GM12878 (cell line): Measurements from ENCODE around the gene IRAG1. TPM values are rescaled to one million over a fixed set of nuclear protein-coding genes. Genes with fewer than 3 reads are reported as not detected.

Experiments used
- ATAC-seq: fragments of 200-7000 bp; cut with Tn5 transposase; 3 replicates; pipeline ENCODE4 v1.9.1; 2020; ENCODE audit warnings: mild to moderate bottlenecking, moderate library complexity
- BruUV-seq: library from RNA; stranded (reverse); fragments of 400-500 nt; replicated peaks from 2 replicates; lab custom pipeline; 2021; lab: Mats Ljungman, UMichigan
- CTCF ChIA-PET: fragments of 300-600 bp; sonication (Branson Sonifier 250); formaldehyde crosslinking; extraction: SDS; loops from one replicate; lab custom pipeline; 2021; ENCODE audit warnings: inconsistent platforms; lab: Yijun Ruan, JAX
- POLR2A ChIA-PET: fragments of 350-600 bp; formaldehyde crosslinking; extraction: SDS; loops from one replicate; lab custom pipeline; 2021; ENCODE audit warnings: inconsistent platforms; lab: Charles Lee
- RAD21 ChIA-PET: fragments of 300-600 bp; sonication (Branson Sonifier 250); formaldehyde crosslinking; loops from one replicate; lab custom pipeline; 2023; ENCODE audit warnings: antibody characterized with exemption; ENCODE audit not compliant: unreplicated experiment; lab: Charles Lee
- SMC1A ChIA-PET: fragments of 300-600 bp; sonication (Branson Sonifier 250); formaldehyde crosslinking; loops from one replicate; lab custom pipeline; 2023; ENCODE audit not compliant: unreplicated experiment, uncharacterized antibody; lab: Charles Lee
- DNase-seq: peaks from one replicate; pipeline ENCODE4 v3.0.0-alpha.2; 2011; ENCODE audit warnings: low read depth, low spot score
- FAIRE-seq: peaks from 3 replicates; lab custom pipeline; 2011; peaks lifted over from hg19 to GRCh38; lab: Jason Lieb, UNC
- H2AFZ ChIP-seq: 2 replicates; pipeline ENCODE4 v1.6.0; 2011; ENCODE audit warnings: low read depth, low read length, control low read depth; ENCODE audit not compliant: control insufficient read depth
- H3K27ac ChIP-seq: 2 replicates; pipeline ENCODE4 v1.5.1; 2011; ENCODE audit warnings: control low read depth; ENCODE audit not compliant: control insufficient read depth, insufficient read depth
- H3K27me3 ChIP-seq, 2 experiments: replicated peaks in 1 of 2; 2 replicates each; pipeline versions ENCODE4 v1.6.0 to v1.6.1; 2011; ENCODE audit warnings: low read length in 1 of 2; ENCODE audit not compliant: control insufficient read depth in 2 of 2, insufficient read depth in 2 of 2
- H3K36me3 ChIP-seq, 2 experiments: 2 replicates each; pipeline ENCODE4 v1.5.1; 2011; ENCODE audit warnings: low read length in 1 of 2; ENCODE audit not compliant: control insufficient read depth in 2 of 2, insufficient read depth in 2 of 2
- H3K4me1 ChIP-seq: 2 replicates; pipeline ENCODE4 v1.6.1; 2011; ENCODE audit warnings: mild to moderate bottlenecking, low read length, moderate library complexity, mixed read lengths; ENCODE audit not compliant: control insufficient read depth, insufficient read depth
- H3K4me2 ChIP-seq: 2 replicates; pipeline ENCODE4 v1.6.0; 2011; ENCODE audit warnings: control low read depth; ENCODE audit not compliant: control insufficient read depth, insufficient read depth
- H3K4me3 ChIP-seq: fragments of 200-600 bp; sonication (generic); 2 replicates; pipeline ENCODE4 v1.5.1; 2016
- H3K79me2 ChIP-seq: 2 replicates; pipeline ENCODE4 v1.6.0; 2011; ENCODE audit warnings: low read length; ENCODE audit not compliant: control insufficient read depth, insufficient read depth
- H3K9ac ChIP-seq: 2 replicates; pipeline ENCODE4 v1.8.0; 2011; ENCODE audit warnings: low read length, control low read depth, mixed read lengths; ENCODE audit not compliant: control insufficient read depth, insufficient read depth
- H3K9me3 ChIP-seq: replicated peaks from 3 replicates; pipeline ENCODE4 v1.5.1; 2011; ENCODE audit warnings: mild to moderate bottlenecking, low read length; ENCODE audit not compliant: control insufficient read depth, insufficient read depth
- H4K20me1 ChIP-seq: 2 replicates; pipeline ENCODE4 v1.6.0; 2011; ENCODE audit not compliant: control insufficient read depth, insufficient read depth
- DPF2 ChIP-seq: fragments of 450-650 bp; IDR thresholded peaks from 2 replicates; pipeline ENCODE4 v1.6.1; 2017; ENCODE audit warnings: mild to moderate bottlenecking
- JUNB ChIP-seq: IDR thresholded peaks from 2 replicates; pipeline ENCODE4 v1.6.1; 2016; ENCODE audit warnings: antibody characterized with exemption, mild to moderate bottlenecking
- PML ChIP-seq: IDR thresholded peaks from 2 replicates; pipeline ENCODE4 v1.6.1; 2012; ENCODE audit warnings: low read length, inconsistent platforms
- POLR2AphosphoS5 ChIP-seq: IDR thresholded peaks from 2 replicates; pipeline ENCODE4 v1.6.1; 2011; ENCODE audit warnings: mild to moderate bottlenecking, low read length, inconsistent platforms
- RELA ChIP-seq: fragments of 450-650 bp; IDR thresholded peaks from 2 replicates; pipeline ENCODE4 v1.8.0; 2014; ENCODE audit warnings: borderline replicate concordance; ENCODE audit not compliant: partially characterized antibody
- SIX5 ChIP-seq: IDR thresholded peaks from 2 replicates; pipeline ENCODE4 v1.6.1; 2011; ENCODE audit warnings: mild to moderate bottlenecking, low read depth, low read length, moderate library complexity; ENCODE audit not compliant: severe bottlenecking
- SUPT20H ChIP-seq: IDR thresholded peaks from 2 replicates; pipeline ENCODE4 v1.6.1; 2011; ENCODE audit warnings: low read depth, mild to moderate bottlenecking, low read length, moderate library complexity, borderline replicate concordance; ENCODE audit not compliant: control insufficient read depth
- ZNF274 ChIP-seq: IDR thresholded peaks from one replicate; pipeline ENCODE4 v1.8.0; 2011; ENCODE audit not compliant: insufficient read length, insufficient read depth
- WGBS: methylation state at CpG from one replicate; pipeline ENCODE4 v1.1.6; 2016; ENCODE audit warnings: low lambda C conversion rate; ENCODE audit not compliant: insufficient replicate concordance, insufficient coverage; ENCODE audit errors: missing lambda C conversion rate; 5-methylcytosine and 5-hydroxymethylcytosine counted together
- in situ Hi-C: fragments of 300-500 bp; cut with MboI; formaldehyde crosslinking; loops from 9 replicates; pipeline ENCODE4 v1.14.3; 2018; ENCODE audit warnings: mixed read lengths
- intact Hi-C: fragments of 100-400 bp; cut with micrococcal nuclease; formaldehyde crosslinking; loops from one replicate; pipeline ENCODE4 v1.14.2; 2022; ENCODE audit not compliant: unreplicated experiment
- polyA plus RNA-seq, 11 experiments: library from polyadenylated mRNA; depleted of rRNA in 4 of 11; unstranded in 6 of 11; stranded (reverse) in 5 of 11; fragments of >200 nt; fragmentation: Nextera tagmentation in 4 of 11; fragmentation: Illumina TruSeq in 1 of 11; extraction: Ambion mirVana in 4 of 11; extraction: Trizol in 1 of 11; gene quantifications; 1 replicate in 1 of 11; 2 replicates in 10 of 11; pipeline versions ENCODE4 v1.2.1 to v1.2.3, GENCODE V29; 2011 to 2016; ENCODE audit warnings: inconsistent platforms in 2 of 11, missing spikeins in 2 of 11, low read depth in 1 of 11
- total RNA-seq, 4 experiments: library from RNA; depleted of rRNA in 3 of 4; stranded (reverse); fragments of >200 nt in 3 of 4; fragmentation: Illumina TruSeq in 1 of 4; extraction: Trizol in 1 of 4; gene quantifications; 2 replicates each; pipeline versions ENCODE4 v1.2.1 to v1.2.3, GENCODE V29; 2013 to 2021
- TF ChIP-seq, protein P1 (sequence below): fragments of 450-650 bp; formaldehyde crosslinking; IDR thresholded peaks from 2 replicates; pipeline ENCODE4 v1.4.0; 2020; ENCODE audit warnings: mild to moderate bottlenecking, moderate library complexity
- TF ChIP-seq, protein P2 (sequence below): fragments of 450-650 bp; IDR thresholded peaks from 2 replicates; pipeline ENCODE4 v1.6.1; 2017; ENCODE audit warnings: low read depth, mild to moderate bottlenecking, moderate library complexity
- TF ChIP-seq, protein P3 (sequence below): fragments of 450-650 bp; formaldehyde crosslinking; IDR thresholded peaks from 2 replicates; pipeline ENCODE4 v1.4.0; 2022; ENCODE audit warnings: mild to moderate bottlenecking, moderate library complexity
- TF ChIP-seq, protein P4 (sequence below): fragments of 450-650 bp; IDR thresholded peaks from 2 replicates; pipeline ENCODE4 v1.6.1; 2017; ENCODE audit warnings: borderline replicate concordance

The IRAG1 gene
- total and polyA plus RNA-seq, 10 of the 15 experiments (the other 5 are each of a cell fraction or from before 2014, with no cell fraction given): 0.02 to 0.18 (median 0.06) TPM; not detected in 4

DNA sequence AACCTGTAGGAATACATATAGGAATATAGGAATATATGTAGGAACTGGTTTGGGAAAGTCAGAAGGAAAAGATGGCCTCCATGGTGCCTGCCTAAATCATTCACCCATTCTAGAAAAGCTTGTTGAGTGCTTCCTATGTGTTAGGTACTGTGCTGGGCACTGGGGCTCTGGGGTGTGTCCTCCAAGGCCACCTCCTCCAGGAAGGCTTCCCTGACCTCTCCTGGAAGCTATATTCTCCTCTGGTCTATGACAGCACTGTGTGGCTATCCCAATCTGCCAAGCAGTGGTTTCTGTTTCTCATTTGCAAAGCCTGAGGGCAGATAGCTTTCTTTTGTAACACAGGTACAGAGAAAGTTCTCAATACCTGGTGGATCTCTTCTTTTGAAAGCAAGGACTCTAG lies 30.2 kb downstream of the IRAG1 start (continued):
- TF ChIP-seq, protein P1, sequence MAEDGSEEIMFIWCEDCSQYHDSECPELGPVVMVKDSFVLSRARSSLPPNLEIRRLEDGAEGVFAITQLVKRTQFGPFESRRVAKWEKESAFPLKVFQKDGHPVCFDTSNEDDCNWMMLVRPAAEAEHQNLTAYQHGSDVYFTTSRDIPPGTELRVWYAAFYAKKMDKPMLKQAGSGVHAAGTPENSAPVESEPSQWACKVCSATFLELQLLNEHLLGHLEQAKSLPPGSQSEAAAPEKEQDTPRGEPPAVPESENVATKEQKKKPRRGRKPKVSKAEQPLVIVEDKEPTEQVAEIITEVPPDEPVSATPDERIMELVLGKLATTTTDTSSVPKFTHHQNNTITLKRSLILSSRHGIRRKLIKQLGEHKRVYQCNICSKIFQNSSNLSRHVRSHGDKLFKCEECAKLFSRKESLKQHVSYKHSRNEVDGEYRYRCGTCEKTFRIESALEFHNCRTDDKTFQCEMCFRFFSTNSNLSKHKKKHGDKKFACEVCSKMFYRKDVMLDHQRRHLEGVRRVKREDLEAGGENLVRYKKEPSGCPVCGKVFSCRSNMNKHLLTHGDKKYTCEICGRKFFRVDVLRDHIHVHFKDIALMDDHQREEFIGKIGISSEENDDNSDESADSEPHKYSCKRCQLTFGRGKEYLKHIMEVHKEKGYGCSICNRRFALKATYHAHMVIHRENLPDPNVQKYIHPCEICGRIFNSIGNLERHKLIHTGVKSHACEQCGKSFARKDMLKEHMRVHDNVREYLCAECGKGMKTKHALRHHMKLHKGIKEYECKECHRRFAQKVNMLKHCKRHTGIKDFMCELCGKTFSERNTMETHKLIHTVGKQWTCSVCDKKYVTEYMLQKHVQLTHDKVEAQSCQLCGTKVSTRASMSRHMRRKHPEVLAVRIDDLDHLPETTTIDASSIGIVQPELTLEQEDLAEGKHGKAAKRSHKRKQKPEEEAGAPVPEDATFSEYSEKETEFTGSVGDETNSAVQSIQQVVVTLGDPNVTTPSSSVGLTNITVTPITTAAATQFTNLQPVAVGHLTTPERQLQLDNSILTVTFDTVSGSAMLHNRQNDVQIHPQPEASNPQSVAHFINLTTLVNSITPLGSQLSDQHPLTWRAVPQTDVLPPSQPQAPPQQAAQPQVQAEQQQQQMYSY (CRISPR knock-in tag): no peak
- TF ChIP-seq, all 136 proteins: peak for 0

DNA sequence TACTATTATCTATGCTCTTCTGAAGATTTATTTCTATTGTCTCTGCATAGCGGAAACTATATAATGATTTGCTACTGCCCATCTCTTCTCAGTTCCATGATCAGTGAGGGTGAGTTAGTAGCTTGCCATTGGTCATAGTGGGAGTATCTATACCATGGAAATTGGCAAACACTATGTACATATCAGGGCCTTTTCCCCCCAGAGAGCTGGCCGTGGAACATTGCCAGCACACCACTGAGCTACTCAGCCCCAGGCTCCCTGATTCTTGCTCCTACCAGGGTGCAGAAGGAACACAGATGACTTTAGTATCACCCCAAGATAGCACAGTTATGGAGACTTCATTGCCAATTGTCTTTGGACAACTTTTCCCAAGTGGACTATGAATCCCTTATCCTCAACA lies 33.2 kb downstream of the IRAG1 start:
- ChIA-PET SMC1A (interaction anchor here (1.2 kb wide), 1 partner anchor 11 kb away, joined by 4 read pairs; no protein-coding TSS in a partner anchor), RAD21 (no interaction called here), POLR2A (no interaction called here), CTCF (interaction anchor here (0.7 to 1.4 kb wide), 4 partner anchors 14 to 242 kb away, joined by 3 to 4 read pairs (median 4); partner anchors contain the start of gene AMPD3)
- no TSS peak for BruUV-seq
- no peaks in the 10 kb centered on the region for H3K36me3 ChIP-seq
- no peaks in the 10 kb centered on the region for H3K27me3 ChIP-seq
- H3K9ac ChIP-seq: no peak overlapping the region
- in situ Hi-C loops (no loop called here), intact Hi-C loops (no loop called here)
- WGBS: 70% methylated on average over 2 of the region's 2 CpGs
- no peak overlapping the region for H3K27ac ChIP-seq
- H2AFZ ChIP-seq: no peak overlapping the region
- no peak overlapping the region for H3K4me3 ChIP-seq
- no peaks in the 10 kb centered on the region for H3K79me2 ChIP-seq
- no peaks in the 10 kb centered on the region for H4K20me1 ChIP-seq
- H3K4me1 ChIP-seq: peaks cover 30% of the 10 kb centered on the region
- FAIRE-seq: no peak
- no peaks in the 10 kb centered on the region for H3K9me3 ChIP-seq
- ATAC-seq: no peak
- no peak for DNase-seq
- H3K4me2 ChIP-seq: no peak overlapping the region
- TF ChIP-seq, protein P2, sequence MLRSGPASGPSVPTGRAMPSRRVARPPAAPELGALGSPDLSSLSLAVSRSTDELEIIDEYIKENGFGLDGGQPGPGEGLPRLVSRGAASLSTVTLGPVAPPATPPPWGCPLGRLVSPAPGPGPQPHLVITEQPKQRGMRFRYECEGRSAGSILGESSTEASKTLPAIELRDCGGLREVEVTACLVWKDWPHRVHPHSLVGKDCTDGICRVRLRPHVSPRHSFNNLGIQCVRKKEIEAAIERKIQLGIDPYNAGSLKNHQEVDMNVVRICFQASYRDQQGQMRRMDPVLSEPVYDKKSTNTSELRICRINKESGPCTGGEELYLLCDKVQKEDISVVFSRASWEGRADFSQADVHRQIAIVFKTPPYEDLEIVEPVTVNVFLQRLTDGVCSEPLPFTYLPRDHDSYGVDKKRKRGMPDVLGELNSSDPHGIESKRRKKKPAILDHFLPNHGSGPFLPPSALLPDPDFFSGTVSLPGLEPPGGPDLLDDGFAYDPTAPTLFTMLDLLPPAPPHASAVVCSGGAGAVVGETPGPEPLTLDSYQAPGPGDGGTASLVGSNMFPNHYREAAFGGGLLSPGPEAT: no peak
- TF ChIP-seq, protein P3, sequence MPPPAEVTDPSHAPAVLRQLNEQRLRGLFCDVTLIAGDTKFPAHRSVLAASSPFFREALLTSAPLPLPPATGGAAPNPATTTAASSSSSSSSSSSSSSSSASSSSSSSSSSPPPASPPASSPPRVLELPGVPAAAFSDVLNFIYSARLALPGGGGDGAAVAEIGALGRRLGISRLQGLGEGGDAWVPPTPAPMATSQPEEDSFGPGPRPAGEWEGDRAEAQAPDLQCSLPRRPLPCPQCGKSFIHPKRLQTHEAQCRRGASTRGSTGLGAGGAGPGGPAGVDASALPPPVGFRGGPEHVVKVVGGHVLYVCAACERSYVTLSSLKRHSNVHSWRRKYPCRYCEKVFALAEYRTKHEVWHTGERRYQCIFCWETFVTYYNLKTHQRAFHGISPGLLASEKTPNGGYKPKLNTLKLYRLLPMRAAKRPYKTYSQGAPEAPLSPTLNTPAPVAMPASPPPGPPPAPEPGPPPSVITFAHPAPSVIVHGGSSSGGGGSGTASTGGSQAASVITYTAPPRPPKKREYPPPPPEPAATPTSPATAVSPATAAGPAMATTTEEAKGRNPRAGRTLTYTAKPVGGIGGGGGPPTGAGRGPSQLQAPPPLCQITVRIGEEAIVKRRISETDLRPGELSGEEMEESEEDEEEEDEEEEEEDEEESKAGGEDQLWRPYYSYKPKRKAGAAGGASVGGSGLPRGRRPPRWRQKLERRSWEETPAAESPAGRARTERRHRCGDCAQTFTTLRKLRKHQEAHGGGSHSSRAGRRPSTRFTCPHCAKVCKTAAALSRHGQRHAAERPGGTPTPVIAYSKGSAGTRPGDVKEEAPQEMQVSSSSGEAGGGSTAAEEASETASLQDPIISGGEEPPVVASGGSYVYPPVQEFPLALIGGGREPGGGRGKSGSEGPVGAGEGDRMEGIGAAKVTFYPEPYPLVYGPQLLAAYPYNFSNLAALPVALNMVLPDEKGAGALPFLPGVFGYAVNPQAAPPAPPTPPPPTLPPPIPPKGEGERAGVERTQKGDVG: no peak
- TF ChIP-seq DPF2: no peak
- no peak for TF ChIP-seq RELA
- TF ChIP-seq SIX5: no peak
- no peak for TF ChIP-seq PML
- TF ChIP-seq POLR2AphosphoS5: no peak
- no peak for TF ChIP-seq JUNB
- no peak for TF ChIP-seq ZNF274
- TF ChIP-seq, protein P4, sequence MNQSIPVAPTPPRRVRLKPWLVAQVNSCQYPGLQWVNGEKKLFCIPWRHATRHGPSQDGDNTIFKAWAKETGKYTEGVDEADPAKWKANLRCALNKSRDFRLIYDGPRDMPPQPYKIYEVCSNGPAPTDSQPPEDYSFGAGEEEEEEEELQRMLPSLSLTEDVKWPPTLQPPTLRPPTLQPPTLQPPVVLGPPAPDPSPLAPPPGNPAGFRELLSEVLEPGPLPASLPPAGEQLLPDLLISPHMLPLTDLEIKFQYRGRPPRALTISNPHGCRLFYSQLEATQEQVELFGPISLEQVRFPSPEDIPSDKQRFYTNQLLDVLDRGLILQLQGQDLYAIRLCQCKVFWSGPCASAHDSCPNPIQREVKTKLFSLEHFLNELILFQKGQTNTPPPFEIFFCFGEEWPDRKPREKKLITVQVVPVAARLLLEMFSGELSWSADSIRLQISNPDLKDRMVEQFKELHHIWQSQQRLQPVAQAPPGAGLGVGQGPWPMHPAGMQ: no peak
- TF ChIP-seq SUPT20H: no peak
